Natural killer cell (primary cell): ENCODE measurements around the gene DACH1. TPM values are rescaled to one million over a fixed set of nuclear protein-coding genes. Genes with fewer than 3 reads are reported as not detected.
"Not testable (repeated sequence)": the region's sequence is repeated elsewhere in the genome, so short reads cannot be mapped to it uniquely, and the experiment has no call there.

Source experiments
- ATAC-seq, 3 donors: fragments of 150-1000 bp in 2 of 3; fragments of 200-7000 bp in 1 of 3; cut with Tn5 transposase; 1 replicate in 1 of 3; 2 replicates in 2 of 3; pipeline ENCODE4 v1.10.0; 2021; ENCODE audit warnings: mild to moderate bottlenecking in 2 of 3, moderate library complexity in 2 of 3
- DNase-seq, 2 donors: peaks; one replicate each; pipeline versions ENCODE4 v3.0.0 to v3.0.0-alpha.2; 2013 to 2021; ENCODE audit warnings: mixed read lengths in 1 of 2
- H3K27ac ChIP-seq: one replicate; pipeline ENCODE4 v1.5.1; 2013; ENCODE audit warnings: mild to moderate bottlenecking, low read length
- H3K27me3 ChIP-seq: one replicate; pipeline ENCODE4 v1.6.1; 2013; ENCODE audit warnings: low read length; ENCODE audit not compliant: control insufficient read depth, insufficient read depth
- H3K36me3 ChIP-seq: one replicate; pipeline ENCODE4 v1.6.1; 2013; ENCODE audit warnings: low read length; ENCODE audit not compliant: control insufficient read depth, insufficient read depth
- H3K4me1 ChIP-seq: one replicate; pipeline ENCODE4 v1.6.1; 2013; ENCODE audit warnings: low read length; ENCODE audit not compliant: control insufficient read depth, insufficient read depth
- H3K4me3 ChIP-seq: one replicate; pipeline ENCODE4 v1.5.1; 2013; ENCODE audit warnings: low read length
- H3K9me3 ChIP-seq: one replicate; pipeline ENCODE4 v1.6.1; 2013; ENCODE audit warnings: low read length; ENCODE audit not compliant: control insufficient read depth, insufficient read depth
- H3K27ac Mint-ChIP-seq, 2 donors: one replicate each; pipeline ENCODE4 v1.8.0; 2022; ENCODE audit warnings: mild to moderate bottlenecking in 2 of 2, mixed read lengths in 2 of 2, moderate library complexity in 1 of 2
- H3K27me3 Mint-ChIP-seq, 2 donors: one replicate each; pipeline ENCODE4 v1.8.0; 2022; ENCODE audit warnings: low read depth in 2 of 2, mixed read lengths in 2 of 2
- H3K36me3 Mint-ChIP-seq: one replicate; pipeline ENCODE4 v1.8.0; 2022; ENCODE audit warnings: mixed read lengths
- H3K4me1 Mint-ChIP-seq, 2 donors: one replicate each; pipeline ENCODE4 v1.8.0; 2022; ENCODE audit warnings: mixed read lengths in 2 of 2
- H3K4me3 Mint-ChIP-seq: one replicate; pipeline ENCODE4 v1.8.0; 2022; ENCODE audit warnings: mild to moderate bottlenecking, moderate library complexity, mixed read lengths
- H3K9me3 Mint-ChIP-seq, 2 donors: one replicate each; pipeline ENCODE4 v1.8.0; 2022; ENCODE audit warnings: mixed read lengths in 2 of 2
- CTCF ChIP-seq: fragments of 200-600 bp; IDR thresholded peaks from one replicate; pipeline ENCODE4 v1.8.0; 2022; ENCODE audit warnings: antibody characterized with exemption
- WGBS: methylation state at CpG from one replicate; pipeline ENCODE4 v1.1.7; 2013; ENCODE audit warnings: missing lambda C conversion rate; ENCODE audit not compliant: insufficient coverage; 5-methylcytosine and 5-hydroxymethylcytosine counted together
- intact Hi-C: fragments of 100-400 bp; cut with micrococcal nuclease; formaldehyde crosslinking; loops from one replicate; pipeline ENCODE4 v1.14.2; 2022
- total RNA-seq, 4 donors: library from RNA; stranded (reverse); fragments of 120-200 nt in 1 of 4; gene quantifications; one replicate each; pipeline versions ENCODE4 v1.2.3 to v1.2.4, GENCODE V29; 2013 to 2022

The DACH1 gene
- total RNA-seq, 3 donors from 2014 or later (not counting 1 experiment from before 2014, with no cell fraction given), result 0.29 to 2.3 (median 0.49) TPM

GRCh38 chr13:71786875-71787274 lies 80.1 kb downstream of the DACH1 start:
- H3K4me1 ChIP-seq, result no peaks in the 10 kb centered on the region
- no peaks in the 10 kb centered on the region for H3K36me3 ChIP-seq
- H3K27ac ChIP-seq, result no peak overlapping the region
- intact Hi-C loops, result no loop called here
- H3K27ac Mint-ChIP-seq, result no peak overlapping the region
- no peak for TF ChIP-seq CTCF
- H3K9me3 ChIP-seq, result no peaks in the 10 kb centered on the region
- no peaks in the 10 kb centered on the region for H3K27me3 ChIP-seq
- ATAC-seq (no peak), DNase-seq (no peak)
- H3K4me1 Mint-ChIP-seq, result no peaks in the 10 kb centered on the region
- no peaks in the 10 kb centered on the region for H3K36me3 Mint-ChIP-seq
- 89% methylated on average over 3 of the region's 4 CpGs for WGBS
- H3K27me3 Mint-ChIP-seq, result no peaks in the 10 kb centered on the region
- H3K4me3 ChIP-seq, result no peak overlapping the region
- peaks cover 0 to 3% of the 10 kb centered on the region in 2 donors for H3K9me3 Mint-ChIP-seq
- no peak overlapping the region for H3K4me3 Mint-ChIP-seq

- H3K27ac ChIP-seq, result no peak overlapping the region
- 80% methylated on average over 1 of the region's 2 CpGs for WGBS
- Mint-ChIP-seq H3K27me3 (no peaks in the 10 kb centered on the region), H3K4me1 (no peaks in the 10 kb centered on the region), H3K27ac (no peak overlapping the region), H3K36me3 (no peaks in the 10 kb centered on the region), H3K4me3 (no peak overlapping the region), H3K9me3 (peaks cover 0 to 3% of the 10 kb centered on the region in 2 donors)
- no peak for ATAC-seq
- H3K4me1 ChIP-seq, result no peaks in the 10 kb centered on the region
- DNase-seq, result no peak
- no peaks in the 10 kb centered on the region for H3K9me3 ChIP-seq
- no peaks in the 10 kb centered on the region for H3K27me3 ChIP-seq
- H3K4me3 ChIP-seq, result no peak overlapping the region
- TF ChIP-seq CTCF, result no peak
- no peaks in the 10 kb centered on the region for H3K36me3 ChIP-seq
- intact Hi-C loops, result no loop called here
Observed at GRCh38 chr13:71785361-71785760, 81.6 kb downstream of the DACH1 start.

- Mint-ChIP-seq H3K27me3 (no peaks in the 10 kb centered on the region), H3K27ac (no peak overlapping the region), H3K36me3 (no peaks in the 10 kb centered on the region), H3K9me3 (peaks cover 0 to 8% of the 10 kb centered on the region in 2 donors), H3K4me3 (no peak overlapping the region), H3K4me1 (no peaks in the 10 kb centered on the region)
- Histone ChIP-seq H3K4me3 (no peak overlapping the region), H3K4me1 (no peaks in the 10 kb centered on the region), H3K27me3 (no peaks in the 10 kb centered on the region), H3K27ac (no peak overlapping the region), H3K9me3 (no peaks in the 10 kb centered on the region), H3K36me3 (no peaks in the 10 kb centered on the region)
- intact Hi-C loops, result no loop called here
- ATAC-seq, result no peak
- DNase-seq, result no peak
- WGBS, result 97% methylated on average over 5 of the region's 5 CpGs
- TF ChIP-seq CTCF, result no peak
Observed at GRCh38 chr13:71780546-71780945, 86.5 kb downstream of the DACH1 start.

GRCh38 chr13:71778998-71779397 lies 88.0 kb downstream of the DACH1 start:
- H3K27ac Mint-ChIP-seq, H3K36me3 Mint-ChIP-seq, H3K4me1 ChIP-seq, DNase-seq, ATAC-seq, H3K27me3 Mint-ChIP-seq, H3K4me3 ChIP-seq, intact Hi-C loops, H3K4me1 Mint-ChIP-seq, H3K36me3 ChIP-seq, H3K4me3 Mint-ChIP-seq, H3K9me3 ChIP-seq, H3K9me3 Mint-ChIP-seq, H3K27ac ChIP-seq, H3K27me3 ChIP-seq: not testable (repeated sequence)
- whole genome bisulfite sequencing, result no CpG with 5 or more reads among the region's 11 CpGs
